SK-N-SH (cell line): ENCODE measurements around the gene LHPP. TPM values are rescaled to one million over a fixed set of nuclear protein-coding genes. Genes with fewer than 3 reads are reported as not detected.

ENCODE experiments used
- CTCF ChIA-PET: fragments of 300-600, 350-600 bp; formaldehyde crosslinking; extraction: SDS; loops from one replicate; lab custom pipeline; 2021; lab: Yijun Ruan, JAX
- POLR2A ChIA-PET: fragments of 350-600 bp; sonication (Branson Sonifier 250); formaldehyde crosslinking; extraction: SDS; loops from one replicate; lab custom pipeline; 2020; ENCODE audit warnings: antibody characterized with exemption, inconsistent platforms; lab: Yijun Ruan, JAX
- DNase-seq: peaks from one replicate; pipeline ENCODE4 v3.0.0; 2012
- H2AFZ ChIP-seq: fragments of 200-600 bp; sonication (generic); 2 replicates; pipeline ENCODE4 v1.8.1; 2016; ENCODE audit warnings: antibody characterized with exemption, mild to moderate bottlenecking, low read depth
- H3F3A ChIP-seq: fragments of 200-600 bp; sonication (generic); replicated peaks from 2 replicates; pipeline ENCODE3; 2016; ENCODE audit warnings: antibody characterized with exemption, mild to moderate bottlenecking; ENCODE audit not compliant: insufficient read depth
- H3K27ac ChIP-seq, 2 experiments: fragments of 200-500 bp in 1 of 2; fragments of 200-600 bp in 1 of 2; sonication (Bioruptor generic) in 1 of 2; sonication (generic), shearing (Covaris generic) in 1 of 2; 2 replicates each; pipeline versions ENCODE4 v1.5.1 to v1.6.1; 2014 to 2016; ENCODE audit warnings: low read depth in 2 of 2, inconsistent platforms in 1 of 2, low read length in 1 of 2, mild to moderate bottlenecking in 1 of 2, mixed read lengths in 1 of 2
- H3K27me3 ChIP-seq: fragments of 200-600 bp; sonication (generic), shearing (Covaris generic); 2 replicates; pipeline ENCODE4 v1.6.1; 2016; ENCODE audit warnings: mixed run types; ENCODE audit not compliant: insufficient read depth
- H3K36me3 ChIP-seq, 2 experiments: fragments of 200-500 bp in 1 of 2; fragments of 200-600 bp in 1 of 2; sonication (Bioruptor generic) in 1 of 2; sonication (generic) in 1 of 2; replicated peaks in 1 of 2; 2 replicates each; pipeline versions ENCODE3 to v1.5.1; 2014 to 2016; ENCODE audit warnings: low read length in 1 of 2, mild to moderate bottlenecking in 1 of 2; ENCODE audit not compliant: insufficient read depth in 2 of 2, control insufficient read depth in 1 of 2
- H3K4me1 ChIP-seq, 2 experiments: fragments of 200-500 bp in 1 of 2; fragments of 200-600 bp in 1 of 2; sonication (Bioruptor generic) in 1 of 2; sonication (generic), shearing (Covaris generic) in 1 of 2; 2 replicates each; pipeline versions ENCODE4 v1.5.1 to v1.6.1; 2014 to 2016; ENCODE audit warnings: low read depth in 1 of 2, low read length in 1 of 2, mixed run types in 1 of 2; ENCODE audit not compliant: insufficient read depth in 2 of 2, control insufficient read depth in 1 of 2
- H3K4me2 ChIP-seq: fragments of 200-600 bp; sonication (generic), shearing (Covaris generic); 2 replicates; pipeline ENCODE4 v1.6.1; 2017; ENCODE audit warnings: mixed run types
- H3K4me3 ChIP-seq, 2 experiments: fragments of 200-500 bp in 1 of 2; fragments of 200-600 bp in 1 of 2; sonication (Bioruptor generic) in 1 of 2; sonication (generic), shearing (Covaris generic) in 1 of 2; 2 replicates each; pipeline versions ENCODE4 v1.5.1 to v1.8.1; 2014 to 2016; ENCODE audit warnings: low read depth in 2 of 2, inconsistent platforms in 1 of 2, low read length in 1 of 2, mild to moderate bottlenecking in 1 of 2, mixed read lengths in 1 of 2, moderate library complexity in 1 of 2
- H3K79me2 ChIP-seq: fragments of 200-600 bp; sonication (generic); 2 replicates; pipeline ENCODE4 v1.8.1; 2017; ENCODE audit warnings: mild to moderate bottlenecking; ENCODE audit not compliant: insufficient read depth
- H3K9ac ChIP-seq: fragments of 200-600 bp; sonication (generic); 2 replicates; pipeline ENCODE4 v1.6.1; 2017; ENCODE audit warnings: mixed run types
- H3K9me2 ChIP-seq: fragments of 200-600 bp; sonication (generic); 2 replicates; pipeline ENCODE4 v1.6.1; 2017; ENCODE audit warnings: mixed run types
- H3K9me3 ChIP-seq: fragments of 200-600 bp; sonication (generic); 2 replicates; pipeline ENCODE4 v1.6.1; 2017; ENCODE audit warnings: mixed run types, mild to moderate bottlenecking, moderate library complexity
- H4K20me1 ChIP-seq: fragments of 200-600 bp; sonication (generic); 2 replicates; pipeline ENCODE4 v1.6.1; 2017; ENCODE audit warnings: mild to moderate bottlenecking, mixed run types; ENCODE audit not compliant: insufficient read depth
- CHD2 ChIP-seq: fragments of 150-350 bp; IDR thresholded peaks from 2 replicates; pipeline ENCODE4 v1.6.1; 2018; ENCODE audit warnings: low read length; ENCODE audit not compliant: partially characterized antibody
- EZH2phosphoT487 ChIP-seq: fragments of 200-600 bp; sonication (generic); IDR thresholded peaks from 2 replicates; pipeline ENCODE4 v1.6.1; 2017; ENCODE audit warnings: low read depth, mixed run types, mild to moderate bottlenecking, antibody characterized with exemption, moderate library complexity, borderline replicate concordance
- FOXM1 ChIP-seq: IDR thresholded peaks from 2 replicates; pipeline ENCODE4 v1.4.0; 2012; ENCODE audit warnings: low read depth, mild to moderate bottlenecking
- GATA2 ChIP-seq: sonication (generic); formaldehyde crosslinking; IDR thresholded peaks from 2 replicates; pipeline ENCODE4 v1.5.0; 2020; ENCODE audit warnings: mild to moderate bottlenecking, missing genetic modification reagents
- IRF3 ChIP-seq: fragments of 150-350 bp; IDR thresholded peaks from 2 replicates; pipeline ENCODE4 v1.6.1; 2016; ENCODE audit warnings: mild to moderate bottlenecking, low read depth, low read length
- RCOR1 ChIP-seq: fragments of 150-350 bp; IDR thresholded peaks from 2 replicates; pipeline ENCODE4 v1.6.1; 2017; ENCODE audit warnings: antibody characterized with exemption, low read length
- SIN3A ChIP-seq: IDR thresholded peaks from 2 replicates; pipeline ENCODE4 v1.6.1; 2012; ENCODE audit warnings: low read depth, mild to moderate bottlenecking, low read length, moderate library complexity, borderline replicate concordance
- TCF12 ChIP-seq: IDR thresholded peaks from 2 replicates; pipeline ENCODE4 v1.4.0; 2012
- TEAD4 ChIP-seq: IDR thresholded peaks from 2 replicates; pipeline ENCODE4 v1.4.0; 2012; ENCODE audit warnings: mild to moderate bottlenecking, borderline replicate concordance; ENCODE audit not compliant: insufficient read depth
- YY1 ChIP-seq: IDR thresholded peaks from 2 replicates; pipeline ENCODE4 v1.4.0; 2012; ENCODE audit warnings: low read depth, mild to moderate bottlenecking
- ZBTB33 ChIP-seq: IDR thresholded peaks from 2 replicates; pipeline ENCODE4 v1.4.0; 2012; ENCODE audit warnings: low read depth, borderline replicate concordance
- WGBS: methylation state at CpG from one replicate; pipeline ENCODE4 v1.1.6; 2017; ENCODE audit warnings: low lambda C conversion rate; 5-methylcytosine and 5-hydroxymethylcytosine counted together
- polyA plus RNA-seq, 3 experiments: library from polyadenylated mRNA; depleted of rRNA; stranded (reverse); fragments of >200 nt; gene quantifications; 2 replicates each; pipeline ENCODE4 v1.2.3, GENCODE V29; 2012
- TF ChIP-seq, protein P1 (sequence below): fragments of 200-600 bp; sonication (generic); IDR thresholded peaks from 2 replicates; pipeline ENCODE4 v1.6.1; 2017; ENCODE audit warnings: antibody characterized with exemption, mild to moderate bottlenecking, moderate library complexity
- TF ChIP-seq, protein P2 (sequence below): fragments of 150-350 bp; IDR thresholded peaks from 2 replicates; pipeline ENCODE4 v1.6.1; 2017; ENCODE audit warnings: antibody characterized with exemption, low read length, low read depth, borderline replicate concordance

LHPP gene
- polyA plus RNA-seq, 1 of the 3 experiments (the other 2 are of a cell fraction): 29.8 TPM

DNA sequence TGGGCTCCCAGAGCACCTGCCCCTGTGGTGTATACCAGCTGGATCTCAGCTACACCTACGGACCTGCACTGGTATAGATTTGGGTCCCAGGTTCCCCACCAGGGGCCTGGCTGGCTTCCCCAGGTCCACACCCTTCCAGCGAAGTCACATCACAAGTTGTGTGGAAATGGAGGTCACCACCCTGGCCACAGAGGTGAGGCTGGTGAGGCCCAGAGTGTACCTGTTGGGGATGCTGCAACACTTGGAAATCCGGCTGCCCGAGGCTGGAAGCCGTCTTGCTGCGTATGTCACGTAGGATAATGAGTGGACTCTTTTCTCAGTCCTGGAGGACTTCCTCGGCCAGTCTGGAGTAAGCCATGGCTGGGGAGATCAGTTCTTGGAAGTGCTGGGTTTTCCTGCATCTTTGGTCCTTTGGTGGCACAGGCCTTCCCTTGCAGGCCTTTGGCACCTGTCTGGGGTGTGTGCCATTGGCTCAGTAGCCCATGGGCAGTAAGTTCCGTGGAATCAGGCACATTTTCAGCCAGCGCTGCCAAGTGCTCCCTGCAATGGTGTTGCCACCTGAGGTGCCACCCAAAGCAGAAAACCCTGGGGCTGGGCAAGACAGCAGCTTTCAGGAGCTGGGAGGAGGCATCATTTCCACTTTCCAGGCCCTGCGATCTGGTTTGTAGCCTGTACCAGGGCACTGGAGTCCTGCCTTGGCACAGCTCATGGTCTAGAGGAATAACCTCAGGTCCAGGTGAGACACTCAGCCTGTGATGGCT lies 97.9 kb downstream of the LHPP start:
- Histone ChIP-seq H3K4me1 (no peaks in the 10 kb centered on the region), H3K79me2 (no peaks in the 10 kb centered on the region)
- no peak for DNase-seq
- ChIA-PET POLR2A (no interaction called here), CTCF (interaction anchor here (1.1 kb wide), 1 partner anchor 186 kb away, joined by 3 read pairs; no protein-coding TSS in a partner anchor)
- TF ChIP-seq TCF12 (no peak), ZBTB33 (no peak), SIN3A (no peak), IRF3 (no peak), CHD2 (no peak), YY1 (no peak), RCOR1 (no peak), TEAD4 (no peak), EZH2phosphoT487 (no peak), GATA2 (no peak), FOXM1 (no peak)
- TF ChIP-seq, protein P1, sequence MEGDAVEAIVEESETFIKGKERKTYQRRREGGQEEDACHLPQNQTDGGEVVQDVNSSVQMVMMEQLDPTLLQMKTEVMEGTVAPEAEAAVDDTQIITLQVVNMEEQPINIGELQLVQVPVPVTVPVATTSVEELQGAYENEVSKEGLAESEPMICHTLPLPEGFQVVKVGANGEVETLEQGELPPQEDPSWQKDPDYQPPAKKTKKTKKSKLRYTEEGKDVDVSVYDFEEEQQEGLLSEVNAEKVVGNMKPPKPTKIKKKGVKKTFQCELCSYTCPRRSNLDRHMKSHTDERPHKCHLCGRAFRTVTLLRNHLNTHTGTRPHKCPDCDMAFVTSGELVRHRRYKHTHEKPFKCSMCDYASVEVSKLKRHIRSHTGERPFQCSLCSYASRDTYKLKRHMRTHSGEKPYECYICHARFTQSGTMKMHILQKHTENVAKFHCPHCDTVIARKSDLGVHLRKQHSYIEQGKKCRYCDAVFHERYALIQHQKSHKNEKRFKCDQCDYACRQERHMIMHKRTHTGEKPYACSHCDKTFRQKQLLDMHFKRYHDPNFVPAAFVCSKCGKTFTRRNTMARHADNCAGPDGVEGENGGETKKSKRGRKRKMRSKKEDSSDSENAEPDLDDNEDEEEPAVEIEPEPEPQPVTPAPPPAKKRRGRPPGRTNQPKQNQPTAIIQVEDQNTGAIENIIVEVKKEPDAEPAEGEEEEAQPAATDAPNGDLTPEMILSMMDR: no peak
- TF ChIP-seq, protein P2, sequence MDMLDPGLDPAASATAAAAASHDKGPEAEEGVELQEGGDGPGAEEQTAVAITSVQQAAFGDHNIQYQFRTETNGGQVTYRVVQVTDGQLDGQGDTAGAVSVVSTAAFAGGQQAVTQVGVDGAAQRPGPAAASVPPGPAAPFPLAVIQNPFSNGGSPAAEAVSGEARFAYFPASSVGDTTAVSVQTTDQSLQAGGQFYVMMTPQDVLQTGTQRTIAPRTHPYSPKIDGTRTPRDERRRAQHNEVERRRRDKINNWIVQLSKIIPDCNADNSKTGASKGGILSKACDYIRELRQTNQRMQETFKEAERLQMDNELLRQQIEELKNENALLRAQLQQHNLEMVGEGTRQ: no peak
- TF ChIP-seq, all 33 proteins: peak for 0
- no peak overlapping the region for H3K9ac ChIP-seq
- no peak overlapping the region for H2AFZ ChIP-seq
- H3K9me3 ChIP-seq: no peaks in the 10 kb centered on the region
- H4K20me1 ChIP-seq: no peaks in the 10 kb centered on the region
- 72% methylated on average over 5 of the region's 11 CpGs for whole genome bisulfite sequencing
- H3K27ac ChIP-seq: no peak overlapping the region
- H3K9me2 ChIP-seq: no peaks in the 10 kb centered on the region
- no peaks in the 10 kb centered on the region for H3K27me3 ChIP-seq
- H3F3A ChIP-seq: no peaks in the 10 kb centered on the region
- no peaks in the 10 kb centered on the region for H3K36me3 ChIP-seq
- H3K4me2 ChIP-seq: no peak overlapping the region
- no peak overlapping the region for H3K4me3 ChIP-seq
